SK-N-SH (cell line): ENCODE results near the gene CFAP58. TPM values are rescaled to one million over a fixed set of nuclear protein-coding genes. Genes with fewer than 3 reads are reported as not detected.

Source experiments
- CTCF ChIA-PET: fragments of 300-600, 350-600 bp; formaldehyde crosslinking; extraction: SDS; loops from one replicate; lab custom pipeline; 2021; lab: Yijun Ruan, JAX
- POLR2A ChIA-PET: fragments of 350-600 bp; sonication (Branson Sonifier 250); formaldehyde crosslinking; extraction: SDS; loops from one replicate; lab custom pipeline; 2020; ENCODE audit warnings: antibody characterized with exemption, inconsistent platforms; lab: Yijun Ruan, JAX
- DNase-seq: peaks from one replicate; pipeline ENCODE4 v3.0.0; 2012
- H2AFZ ChIP-seq: fragments of 200-600 bp; sonication (generic); 2 replicates; pipeline ENCODE4 v1.8.1; 2016; ENCODE audit warnings: antibody characterized with exemption, mild to moderate bottlenecking, low read depth
- H3F3A ChIP-seq: fragments of 200-600 bp; sonication (generic); replicated peaks from 2 replicates; pipeline ENCODE3; 2016; ENCODE audit warnings: antibody characterized with exemption, mild to moderate bottlenecking; ENCODE audit not compliant: insufficient read depth
- H3K27ac ChIP-seq, 2 experiments: fragments of 200-500 bp in 1 of 2; fragments of 200-600 bp in 1 of 2; sonication (Bioruptor generic) in 1 of 2; sonication (generic), shearing (Covaris generic) in 1 of 2; 2 replicates each; pipeline versions ENCODE4 v1.5.1 to v1.6.1; 2014 to 2016; ENCODE audit warnings: low read depth in 2 of 2, inconsistent platforms in 1 of 2, low read length in 1 of 2, mild to moderate bottlenecking in 1 of 2, mixed read lengths in 1 of 2
- H3K27me3 ChIP-seq: fragments of 200-600 bp; sonication (generic), shearing (Covaris generic); 2 replicates; pipeline ENCODE4 v1.6.1; 2016; ENCODE audit warnings: mixed run types; ENCODE audit not compliant: insufficient read depth
- H3K36me3 ChIP-seq, 2 experiments: fragments of 200-500 bp in 1 of 2; fragments of 200-600 bp in 1 of 2; sonication (Bioruptor generic) in 1 of 2; sonication (generic) in 1 of 2; replicated peaks in 1 of 2; 2 replicates each; pipeline versions ENCODE3 to v1.5.1; 2014 to 2016; ENCODE audit warnings: low read length in 1 of 2, mild to moderate bottlenecking in 1 of 2; ENCODE audit not compliant: insufficient read depth in 2 of 2, control insufficient read depth in 1 of 2
- H3K4me1 ChIP-seq, 2 experiments: fragments of 200-500 bp in 1 of 2; fragments of 200-600 bp in 1 of 2; sonication (Bioruptor generic) in 1 of 2; sonication (generic), shearing (Covaris generic) in 1 of 2; 2 replicates each; pipeline versions ENCODE4 v1.5.1 to v1.6.1; 2014 to 2016; ENCODE audit warnings: low read depth in 1 of 2, low read length in 1 of 2, mixed run types in 1 of 2; ENCODE audit not compliant: insufficient read depth in 2 of 2, control insufficient read depth in 1 of 2
- H3K4me2 ChIP-seq: fragments of 200-600 bp; sonication (generic), shearing (Covaris generic); 2 replicates; pipeline ENCODE4 v1.6.1; 2017; ENCODE audit warnings: mixed run types
- H3K4me3 ChIP-seq, 2 experiments: fragments of 200-500 bp in 1 of 2; fragments of 200-600 bp in 1 of 2; sonication (Bioruptor generic) in 1 of 2; sonication (generic), shearing (Covaris generic) in 1 of 2; 2 replicates each; pipeline versions ENCODE4 v1.5.1 to v1.8.1; 2014 to 2016; ENCODE audit warnings: low read depth in 2 of 2, inconsistent platforms in 1 of 2, low read length in 1 of 2, mild to moderate bottlenecking in 1 of 2, mixed read lengths in 1 of 2, moderate library complexity in 1 of 2
- H3K79me2 ChIP-seq: fragments of 200-600 bp; sonication (generic); 2 replicates; pipeline ENCODE4 v1.8.1; 2017; ENCODE audit warnings: mild to moderate bottlenecking; ENCODE audit not compliant: insufficient read depth
- H3K9ac ChIP-seq: fragments of 200-600 bp; sonication (generic); 2 replicates; pipeline ENCODE4 v1.6.1; 2017; ENCODE audit warnings: mixed run types
- H3K9me2 ChIP-seq: fragments of 200-600 bp; sonication (generic); 2 replicates; pipeline ENCODE4 v1.6.1; 2017; ENCODE audit warnings: mixed run types
- H3K9me3 ChIP-seq: fragments of 200-600 bp; sonication (generic); 2 replicates; pipeline ENCODE4 v1.6.1; 2017; ENCODE audit warnings: mixed run types, mild to moderate bottlenecking, moderate library complexity
- H4K20me1 ChIP-seq: fragments of 200-600 bp; sonication (generic); 2 replicates; pipeline ENCODE4 v1.6.1; 2017; ENCODE audit warnings: mild to moderate bottlenecking, mixed run types; ENCODE audit not compliant: insufficient read depth
- CTCF ChIP-seq: fragments of 200-600 bp; sonication (generic); IDR thresholded peaks from 2 replicates; pipeline ENCODE4 v1.6.1; 2017; ENCODE audit warnings: antibody characterized with exemption, mild to moderate bottlenecking, moderate library complexity
- ELF1 ChIP-seq: IDR thresholded peaks from 2 replicates; pipeline ENCODE4 v1.4.0; 2012
- FOSL2 ChIP-seq: IDR thresholded peaks from 2 replicates; pipeline ENCODE4 v1.4.0; 2012; ENCODE audit warnings: low read depth, mild to moderate bottlenecking, moderate library complexity, borderline replicate concordance
- IRF3 ChIP-seq: fragments of 150-350 bp; IDR thresholded peaks from 2 replicates; pipeline ENCODE4 v1.6.1; 2016; ENCODE audit warnings: mild to moderate bottlenecking, low read depth, low read length
- MAX ChIP-seq: IDR thresholded peaks from 2 replicates; pipeline ENCODE4 v1.4.0; 2012; ENCODE audit warnings: low read depth
- MEF2A ChIP-seq: IDR thresholded peaks from 2 replicates; pipeline ENCODE4 v1.4.0; 2012; ENCODE audit warnings: low read depth, borderline replicate concordance
- MXI1 ChIP-seq: IDR thresholded peaks from 2 replicates; pipeline ENCODE4 v1.6.1; 2012; ENCODE audit warnings: mild to moderate bottlenecking, low read depth, low read length, improper control_type of control experiment
- NRF1 ChIP-seq: IDR thresholded peaks from 2 replicates; pipeline ENCODE4 v1.6.1; 2012; ENCODE audit warnings: low read depth, mild to moderate bottlenecking, low read length
- POLR2AphosphoS5 ChIP-seq: IDR thresholded peaks from 2 replicates; pipeline ENCODE4 v1.6.1; 2012; ENCODE audit warnings: low read depth, low read length
- RAD21 ChIP-seq: IDR thresholded peaks from 2 replicates; pipeline ENCODE4 v1.6.1; 2012; ENCODE audit warnings: mild to moderate bottlenecking, low read length
- REST ChIP-seq: IDR thresholded peaks from 2 replicates; pipeline ENCODE4 v1.6.1; 2012; ENCODE audit warnings: mild to moderate bottlenecking, low read depth, low read length, moderate library complexity
- RFX5 ChIP-seq: IDR thresholded peaks from 2 replicates; pipeline ENCODE4 v1.6.1; 2012; ENCODE audit warnings: mild to moderate bottlenecking, improper control_type of control experiment, low read length
- RXRA ChIP-seq: IDR thresholded peaks from 2 replicates; pipeline ENCODE4 v1.4.0; 2012; ENCODE audit warnings: low read depth, mild to moderate bottlenecking, borderline replicate concordance
- TCF12 ChIP-seq: IDR thresholded peaks from 2 replicates; pipeline ENCODE4 v1.4.0; 2012
- TEAD4 ChIP-seq: IDR thresholded peaks from 2 replicates; pipeline ENCODE4 v1.4.0; 2012; ENCODE audit warnings: mild to moderate bottlenecking, borderline replicate concordance; ENCODE audit not compliant: insufficient read depth
- USF2 ChIP-seq: fragments of 150-350 bp; IDR thresholded peaks from 2 replicates; pipeline ENCODE4 v1.6.1; 2017; ENCODE audit warnings: antibody characterized with exemption, low read length, low read depth, borderline replicate concordance
- WGBS: methylation state at CpG from one replicate; pipeline ENCODE4 v1.1.6; 2017; ENCODE audit warnings: low lambda C conversion rate; 5-methylcytosine and 5-hydroxymethylcytosine counted together
- polyA plus RNA-seq, 3 experiments: library from polyadenylated mRNA; depleted of rRNA; stranded (reverse); fragments of >200 nt; gene quantifications; 2 replicates each; pipeline ENCODE4 v1.2.3, GENCODE V29; 2012

CFAP58 gene
- polyA plus RNA-seq, 1 of the 3 experiments (the other 2 are of a cell fraction), result 0.38 TPM

GRCh38 chr10:104416851-104417250 is 63.2 kb downstream of the CFAP58 start (continued):
- no peak for TF ChIP-seq ELF1

- H3F3A ChIP-seq, result no peaks in the 10 kb centered on the region
- no peak overlapping the region for H3K9ac ChIP-seq
- no peak for DNase-seq
- no peaks in the 10 kb centered on the region for H4K20me1 ChIP-seq
- H3K36me3 ChIP-seq, result no peaks in the 10 kb centered on the region
- H3K4me2 ChIP-seq, result no peak overlapping the region
- no peak overlapping the region for H2AFZ ChIP-seq
- no peaks in the 10 kb centered on the region for H3K27me3 ChIP-seq
- ChIA-PET CTCF (interaction anchor here (0.8 to 4.4 kb wide), 3 partner anchors 11 to 126 kb away, joined by 3 to 36 read pairs (median 3); no protein-coding TSS in a partner anchor), POLR2A (no interaction called here)
- no peak for TF ChIP-seq IRF3
- TF ChIP-seq USF2, result no peak
- no peak for TF ChIP-seq RAD21
- TF ChIP-seq NRF1, result no peak
- no peak for TF ChIP-seq TCF12
- no peak for TF ChIP-seq TEAD4
- TF ChIP-seq MXI1, result no peak
- 64% methylated on average over 4 of the region's 6 CpGs for WGBS
- H3K4me3 ChIP-seq, result no peak overlapping the region
- H3K27ac ChIP-seq, result no peak overlapping the region
- H3K9me2 ChIP-seq, result no peaks in the 10 kb centered on the region
- no peaks in the 10 kb centered on the region for H3K9me3 ChIP-seq
- no peaks in the 10 kb centered on the region for H3K4me1 ChIP-seq
- no peaks in the 10 kb centered on the region for H3K79me2 ChIP-seq
These were observed 64.1 kb downstream of the CFAP58 start for GRCh38 chr10:104417637-104418292.

GRCh38 chr10:104424719-104425118 is 71.1 kb downstream of the CFAP58 start:
- H3K4me3 ChIP-seq, result no peak overlapping the region
- H2AFZ ChIP-seq, result no peak overlapping the region
- ChIA-PET CTCF (interaction anchor here (1.2 to 1.3 kb wide), 2 partner anchors 18 to 156 kb away, joined by 4 to 5 read pairs; no protein-coding TSS in a partner anchor), POLR2A (no interaction called here)
- H3K79me2 ChIP-seq, result no peaks in the 10 kb centered on the region
- H3K27me3 ChIP-seq, result no peaks in the 10 kb centered on the region
- H4K20me1 ChIP-seq, result no peaks in the 10 kb centered on the region
- no peaks in the 10 kb centered on the region for H3F3A ChIP-seq
- no peak overlapping the region for H3K27ac ChIP-seq
- no peaks in the 10 kb centered on the region for H3K9me2 ChIP-seq
- no peak overlapping the region for H3K4me2 ChIP-seq
- H3K9me3 ChIP-seq, result no peaks in the 10 kb centered on the region
- WGBS, result 71% methylated on average over 1 of the region's 1 CpG
- no peak overlapping the region for H3K9ac ChIP-seq
- H3K4me1 ChIP-seq, result no peaks in the 10 kb centered on the region
- H3K36me3 ChIP-seq, result no peaks in the 10 kb centered on the region
- no peak for DNase-seq
- TF ChIP-seq MEF2A, result no peak
- TF ChIP-seq POLR2AphosphoS5, result no peak
- TF ChIP-seq USF2, result no peak
- TF ChIP-seq REST, result no peak
- TF ChIP-seq TEAD4, result no peak
- no peak for TF ChIP-seq RXRA
- TF ChIP-seq FOSL2, result no peak
- no peak for TF ChIP-seq MAX
- TF ChIP-seq CTCF, result no peak
- TF ChIP-seq ELF1, result no peak
- TF ChIP-seq RFX5, result no peak
